Panc1 (cell line): ENCODE data around the gene IGF2R. TPM values are rescaled to one million over a fixed set of nuclear protein-coding genes. Genes with fewer than 3 reads are reported as not detected.

Source experiments
- ATAC-seq: fragments of 200-7000 bp; cut with Tn5 transposase; 2 replicates; pipeline ENCODE4 v1.9.1; 2020; ENCODE audit warnings: mild to moderate bottlenecking, moderate library complexity
- BruUV-seq: library from RNA; stranded (reverse); fragments of 400-500 nt; replicated peaks from 2 replicates; lab custom pipeline; 2021; lab: Mats Ljungman, UMichigan
- CTCF ChIA-PET: fragments of 300-600 bp; sonication (Branson Sonifier 250); formaldehyde crosslinking; loops from one replicate; lab custom pipeline; 2022; ENCODE audit warnings: antibody characterized with exemption; lab: Charles Lee
- POLR2A ChIA-PET: fragments of 300-600 bp; sonication (Branson Sonifier 250); formaldehyde crosslinking; loops from one replicate; lab custom pipeline; 2022; ENCODE audit warnings: antibody characterized with exemption; lab: Charles Lee
- DNase-seq: peaks from one replicate; pipeline ENCODE4 v3.0.0-alpha.2; 2010; ENCODE audit warnings: low read depth, low spot score
- H3K27ac ChIP-seq: 2 replicates; pipeline ENCODE4 v1.5.1; 2011; ENCODE audit warnings: mild to moderate bottlenecking, low read length, inconsistent platforms
- H3K27me3 ChIP-seq: fragments of 200-500 bp; sonication (Bioruptor generic); 2 replicates; pipeline ENCODE4 v1.6.0; 2014; ENCODE audit warnings: low read length, inconsistent platforms; ENCODE audit not compliant: control insufficient read depth, insufficient read depth
- H3K36me3 ChIP-seq: fragments of 200-500 bp; sonication (Bioruptor generic); 2 replicates; pipeline ENCODE4 v1.5.1; 2014; ENCODE audit warnings: inconsistent platforms, mild to moderate bottlenecking, low read length, moderate library complexity; ENCODE audit not compliant: control insufficient read depth, insufficient read depth
- H3K4me1 ChIP-seq: 2 replicates; pipeline ENCODE4 v1.5.1; 2011; ENCODE audit warnings: inconsistent platforms, mild to moderate bottlenecking, low read length, moderate library complexity; ENCODE audit not compliant: control insufficient read depth, insufficient read depth
- H3K4me3 ChIP-seq, 2 experiments: 2 replicates each; pipeline ENCODE4 v1.5.1; 2011 to 2012; ENCODE audit warnings: low read depth in 2 of 2, low read length in 2 of 2, mild to moderate bottlenecking in 2 of 2, inconsistent platforms in 1 of 2, moderate library complexity in 1 of 2
- H3K9me3 ChIP-seq: fragments of 200-500 bp; sonication (Bioruptor generic); 2 replicates; pipeline ENCODE4 v1.5.1; 2014; ENCODE audit warnings: low read depth, mild to moderate bottlenecking, inconsistent platforms, low read length, moderate library complexity; ENCODE audit not compliant: control insufficient read depth, insufficient read depth
- CTCF ChIP-seq: fragments of 450-650 bp; IDR thresholded peaks from 2 replicates; pipeline ENCODE4 v1.5.1; 2017; ENCODE audit warnings: mild to moderate bottlenecking
- POLR2AphosphoS5 ChIP-seq: IDR thresholded peaks from 2 replicates; pipeline ENCODE4 v1.6.1; 2012; ENCODE audit warnings: mild to moderate bottlenecking, low read depth, low read length, moderate library complexity
- SIN3A ChIP-seq: IDR thresholded peaks from 2 replicates; pipeline ENCODE4 v1.6.1; 2012; ENCODE audit warnings: low read depth, mild to moderate bottlenecking, low read length, moderate library complexity, borderline replicate concordance; ENCODE audit not compliant: insufficient read depth
- TCF7L2 ChIP-seq: IDR thresholded peaks from 2 replicates; pipeline ENCODE4 v1.6.1; 2011; ENCODE audit warnings: mild to moderate bottlenecking, low read depth, low read length, inconsistent platforms
- in situ Hi-C: cut with HindIII; loops from 2 replicates; pipeline ENCODE4 v1.10.0; 2016; ENCODE audit warnings: low sequenced_read_pairs, low pct_unique_long_range_greater_than_20kb
- intact Hi-C: fragments of 100-400 bp; cut with micrococcal nuclease; formaldehyde crosslinking; loops from one replicate; pipeline ENCODE4 v1.10.0; 2022; ENCODE audit not compliant: unreplicated experiment
- total RNA-seq: library from RNA; stranded (reverse); gene quantifications from one replicate; pipeline ENCODE4 v1.2.1, GENCODE V29; 2021; ENCODE audit not compliant: unreplicated experiment
- TF ChIP-seq, protein P1 (sequence below), 2 experiments: IDR thresholded peaks; 2 replicates each; pipeline ENCODE4 v1.6.1; 2011 to 2012; ENCODE audit warnings: low read depth in 2 of 2, control low read depth in 1 of 2, low read length in 1 of 2, mild to moderate bottlenecking in 1 of 2, moderate library complexity in 1 of 2; ENCODE audit not compliant: insufficient read depth in 1 of 2

Gene IGF2R
- total RNA-seq, 1 experiment from 2014 or later = 163 TPM

GRCh38 chr6:160007611-160008010, 38.7 kb downstream of the IGF2R start:
- H3K4me3 ChIP-seq = no peak overlapping the region
- intact Hi-C loops (no loop called here), in situ Hi-C loops (no loop called here)
- ChIA-PET POLR2A (no interaction called here), CTCF (no interaction called here)
- ATAC-seq (no peak), DNase-seq (no peak)
- BruUV-seq = no TSS peak
- H3K9me3 ChIP-seq = peaks cover 6% of the 10 kb centered on the region; the same call in 1 of the 2 replicates
- no peaks in the 10 kb centered on the region for H3K4me1 ChIP-seq
- peaks cover 9% of the 10 kb centered on the region for H3K36me3 ChIP-seq
- H3K27ac ChIP-seq = no peak overlapping the region
- TF ChIP-seq, protein P1, sequence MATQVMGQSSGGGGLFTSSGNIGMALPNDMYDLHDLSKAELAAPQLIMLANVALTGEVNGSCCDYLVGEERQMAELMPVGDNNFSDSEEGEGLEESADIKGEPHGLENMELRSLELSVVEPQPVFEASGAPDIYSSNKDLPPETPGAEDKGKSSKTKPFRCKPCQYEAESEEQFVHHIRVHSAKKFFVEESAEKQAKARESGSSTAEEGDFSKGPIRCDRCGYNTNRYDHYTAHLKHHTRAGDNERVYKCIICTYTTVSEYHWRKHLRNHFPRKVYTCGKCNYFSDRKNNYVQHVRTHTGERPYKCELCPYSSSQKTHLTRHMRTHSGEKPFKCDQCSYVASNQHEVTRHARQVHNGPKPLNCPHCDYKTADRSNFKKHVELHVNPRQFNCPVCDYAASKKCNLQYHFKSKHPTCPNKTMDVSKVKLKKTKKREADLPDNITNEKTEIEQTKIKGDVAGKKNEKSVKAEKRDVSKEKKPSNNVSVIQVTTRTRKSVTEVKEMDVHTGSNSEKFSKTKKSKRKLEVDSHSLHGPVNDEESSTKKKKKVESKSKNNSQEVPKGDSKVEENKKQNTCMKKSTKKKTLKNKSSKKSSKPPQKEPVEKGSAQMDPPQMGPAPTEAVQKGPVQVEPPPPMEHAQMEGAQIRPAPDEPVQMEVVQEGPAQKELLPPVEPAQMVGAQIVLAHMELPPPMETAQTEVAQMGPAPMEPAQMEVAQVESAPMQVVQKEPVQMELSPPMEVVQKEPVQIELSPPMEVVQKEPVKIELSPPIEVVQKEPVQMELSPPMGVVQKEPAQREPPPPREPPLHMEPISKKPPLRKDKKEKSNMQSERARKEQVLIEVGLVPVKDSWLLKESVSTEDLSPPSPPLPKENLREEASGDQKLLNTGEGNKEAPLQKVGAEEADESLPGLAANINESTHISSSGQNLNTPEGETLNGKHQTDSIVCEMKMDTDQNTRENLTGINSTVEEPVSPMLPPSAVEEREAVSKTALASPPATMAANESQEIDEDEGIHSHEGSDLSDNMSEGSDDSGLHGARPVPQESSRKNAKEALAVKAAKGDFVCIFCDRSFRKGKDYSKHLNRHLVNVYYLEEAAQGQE (IDR thresholded peaks at IDR 0.05; ENCODE audit: insufficient read depth in 1 of 2, low read depth in 2 of 2, low read length in 1 of 2) = no peak
- TF ChIP-seq POLR2AphosphoS5 (no peak), CTCF (no peak), TCF7L2 (no peak), SIN3A (no peak)
- H3K27me3 ChIP-seq = no peaks in the 10 kb centered on the region

GRCh38 chr6:160010067-160010466, 41.2 kb downstream of the IGF2R start:
- intact Hi-C loops (no loop called here), in situ Hi-C loops (no loop called here)
- Histone ChIP-seq H3K27me3 (no peaks in the 10 kb centered on the region), H3K4me1 (no peaks in the 10 kb centered on the region), H3K9me3 (peaks cover 2% of the 10 kb centered on the region; the same call in 1 of the 2 replicates), H3K4me3 (no peak overlapping the region), H3K27ac (no peak overlapping the region), H3K36me3 (peaks cover 12% of the 10 kb centered on the region)
- TF ChIP-seq, protein P1 (IDR thresholded peaks at IDR 0.05; ENCODE audit: insufficient read depth in 1 of 2, low read depth in 2 of 2, low read length in 1 of 2) = no peak
- TF ChIP-seq CTCF = no peak
- no peak for TF ChIP-seq POLR2AphosphoS5
- no peak for TF ChIP-seq SIN3A
- TF ChIP-seq TCF7L2 = no peak
- no TSS peak for BruUV-seq
- CTCF ChIA-PET = no interaction called here
- DNase-seq (no peak), ATAC-seq (no peak)
- POLR2A ChIA-PET = no interaction called here
